GM23248 (cell line): ENCODE measurements around the gene TET2.

Experiments used
- EZH2 ChIP-seq: fragments of 200-600 bp; sonication (generic); IDR thresholded peaks from 2 replicates; pipeline ENCODE4 v1.6.1; 2018; ENCODE audit warnings: antibody characterized with exemption, mild to moderate bottlenecking; ENCODE audit not compliant: insufficient read depth, poor library complexity, severe bottlenecking
- EZH2phosphoT487 ChIP-seq: fragments of 200-600 bp; sonication (generic); IDR thresholded peaks from 2 replicates; pipeline ENCODE4 v1.6.1; 2018; ENCODE audit warnings: antibody characterized with exemption, moderate library complexity, mild to moderate bottlenecking, low read depth; ENCODE audit not compliant: insufficient read depth

DNA sequence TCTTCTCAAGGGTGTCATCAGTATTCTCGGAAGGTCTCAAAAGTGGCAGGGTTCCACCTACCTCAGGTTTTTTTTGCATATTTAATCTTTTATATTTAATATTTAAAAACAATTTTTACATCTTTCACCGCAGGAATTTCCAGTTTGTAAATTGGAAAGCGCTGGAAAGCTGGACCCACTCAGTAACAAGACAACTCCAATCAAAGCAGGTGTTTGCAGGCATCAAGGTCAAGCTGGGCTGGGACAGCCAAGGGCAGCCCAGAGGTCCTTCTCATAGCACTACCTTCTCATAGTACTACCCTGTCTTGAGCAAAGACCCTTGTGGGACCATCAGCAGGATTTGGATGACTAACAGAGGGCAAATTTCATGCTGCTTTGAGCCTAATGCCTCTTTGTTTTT, 160.1 kb downstream of the TET2 start:
- TF ChIP-seq EZH2 (no peak), EZH2phosphoT487 (no peak)
